ENCODE data around the gene MSH5.

MSH5 gene

DNA sequence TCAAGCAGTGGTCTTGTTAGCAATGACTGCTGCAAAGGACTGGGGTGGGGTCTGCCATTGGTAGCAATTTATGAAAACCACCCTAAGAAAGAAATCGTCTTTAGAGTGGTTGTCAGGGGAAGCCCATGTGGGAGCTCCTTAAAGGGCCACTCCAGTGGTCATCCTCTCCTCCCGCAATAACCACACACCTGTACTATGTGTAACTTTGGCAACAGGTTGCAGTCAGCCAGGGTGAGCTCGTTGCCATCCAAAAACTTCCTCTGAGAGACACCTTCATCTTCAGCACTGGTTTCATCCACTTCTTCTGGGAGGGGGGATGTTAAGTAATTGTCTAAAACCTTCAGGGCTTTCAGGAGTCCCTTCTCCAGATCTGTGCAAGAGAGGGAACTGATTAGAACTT is 7.8 kb upstream of the MSH5 start:
- Mint-ChIP-seq H3K27ac (no peak overlapping the region), H3K4me1 (ENCODE audit: low read depth) (peaks cover 40% of the 10 kb centered on the region), H3K36me3 (ENCODE audit: low read depth) (peaks cover 50% of the 10 kb centered on the region), H3K9me3 (no peaks in the 10 kb centered on the region), H3K27me3 (ENCODE audit: low read depth) (no peaks in the 10 kb centered on the region), H3K4me3 (no peak overlapping the region)

- peak overlapping the region; percentile 93 for H3K27ac Mint-ChIP-seq
- no peaks in the 10 kb centered on the region for H3K9me3 Mint-ChIP-seq
Measured at GRCh38 chr6:31733734-31734133, 6.1 kb upstream of the MSH5 start.

DNA sequence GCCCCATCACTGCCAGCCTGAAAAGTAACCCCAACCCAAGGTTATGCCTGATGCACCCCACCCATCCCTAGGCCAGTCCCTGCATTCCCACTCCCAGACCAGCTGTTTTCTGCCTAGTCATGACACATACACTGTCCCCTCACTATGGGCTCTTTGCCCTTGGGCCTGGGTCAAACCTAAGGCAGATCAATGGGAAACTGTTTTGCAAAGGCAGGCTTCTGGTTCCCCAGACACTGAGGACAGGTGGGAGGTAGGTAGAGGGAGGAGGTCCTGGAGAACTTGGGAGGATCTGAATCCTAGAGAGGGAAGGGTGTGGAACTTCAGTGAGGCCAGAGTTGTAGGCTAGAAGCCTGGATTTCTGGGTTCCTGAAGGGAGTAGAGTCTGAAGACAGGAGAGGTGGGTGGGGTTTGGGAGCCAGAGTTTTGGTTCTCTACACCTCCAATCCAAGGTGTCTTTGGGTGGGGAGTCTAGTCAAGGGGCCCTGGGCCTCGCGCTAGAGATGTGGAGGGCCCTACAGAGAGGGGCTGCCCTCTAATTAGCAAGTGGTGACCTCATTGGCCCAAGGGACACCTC is 5.5 kb upstream of the MSH5 start:
- Mint-ChIP-seq H3K27me3 (ENCODE audit: low read depth) (no peaks in the 10 kb centered on the region), H3K4me1 (ENCODE audit: low read depth) (peaks cover 51% of the 10 kb centered on the region), H3K36me3 (ENCODE audit: low read depth) (peaks cover 47% of the 10 kb centered on the region), H3K9me3 (no peaks in the 10 kb centered on the region), H3K27ac (peak overlapping the region; percentile 93), H3K4me3 (peak overlapping the region; percentile 100)

More at GRCh38 chr6:31733734-31734133, 6.1 kb upstream of the MSH5 start:
- peaks cover 49% of the 10 kb centered on the region for H3K36me3 Mint-ChIP-seq (ENCODE audit: low read depth)
- H3K4me1 Mint-ChIP-seq (ENCODE audit: low read depth), result peaks cover 49% of the 10 kb centered on the region
- H3K4me3 Mint-ChIP-seq, result peak overlapping the region; percentile 100
- no peaks in the 10 kb centered on the region for H3K27me3 Mint-ChIP-seq (ENCODE audit: low read depth)

DNA sequence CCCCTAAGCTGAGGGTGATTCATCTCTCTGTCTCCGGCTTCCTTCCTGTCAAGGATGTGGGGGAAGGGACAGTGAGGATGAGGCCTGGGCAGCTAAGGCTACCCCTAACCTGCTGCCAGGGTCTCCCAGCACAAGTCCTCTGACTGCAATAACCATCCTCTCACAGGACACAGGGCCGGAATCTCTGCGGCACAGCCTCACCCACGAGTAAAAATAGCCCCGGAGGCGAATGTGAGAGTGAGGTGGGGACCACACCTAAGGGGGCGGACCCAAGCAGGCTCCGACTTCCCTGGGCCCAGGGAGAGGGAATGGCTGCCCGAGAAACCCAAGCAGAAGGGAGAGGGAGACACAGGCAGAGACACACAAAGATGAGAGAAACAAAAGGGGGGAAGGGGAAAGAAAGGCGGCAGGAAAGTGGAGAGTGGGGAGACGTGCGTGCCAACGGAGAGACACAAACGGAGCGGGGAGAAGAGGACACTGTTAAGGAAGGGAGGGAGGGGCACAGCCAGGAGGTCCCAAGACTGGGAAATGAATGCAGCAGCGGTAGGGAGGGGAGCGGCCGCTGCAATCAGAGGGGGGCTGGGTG is 4.9 kb upstream of the MSH5 start:
- Mint-ChIP-seq H3K27me3 (ENCODE audit: low read depth) (no peaks in the 10 kb centered on the region), H3K4me1 (ENCODE audit: low read depth) (peaks cover 55% of the 10 kb centered on the region), H3K36me3 (ENCODE audit: low read depth) (peaks cover 47% of the 10 kb centered on the region), H3K4me3 (peak overlapping the region; percentile 100), H3K9me3 (no peaks in the 10 kb centered on the region), H3K27ac (peak overlapping the region; percentile 93)

GRCh38 chr6:31736021-31736767 is 3.6 kb upstream of the MSH5 start, which contains the start of gene CLIC1:
CLIC1 (minus strand) TSS chr6:31736530; CDS start chr6:31736300, 230 bp downstream.
- Mint-ChIP-seq H3K9me3 (no peaks in the 10 kb centered on the region), H3K36me3 (ENCODE audit: low read depth) (peaks cover 38% of the 10 kb centered on the region), H3K4me1 (ENCODE audit: low read depth) (peaks cover 60% of the 10 kb centered on the region)

GRCh38 chr6:31736768-31737314 is 3.0 kb upstream of the MSH5 start:
- H3K27ac Mint-ChIP-seq, result peak overlapping the region; percentile 93
- H3K36me3 Mint-ChIP-seq (ENCODE audit: low read depth), result peaks cover 38% of the 10 kb centered on the region
- peaks cover 66% of the 10 kb centered on the region for H3K4me1 Mint-ChIP-seq (ENCODE audit: low read depth)
- H3K9me3 Mint-ChIP-seq, result no peaks in the 10 kb centered on the region
- peak overlapping the region; percentile 100 for H3K4me3 Mint-ChIP-seq
- no peaks in the 10 kb centered on the region for H3K27me3 Mint-ChIP-seq (ENCODE audit: low read depth)

More at GRCh38 chr6:31736021-31736767, 3.6 kb upstream of the MSH5 start, which contains the start of gene CLIC1:
- Mint-ChIP-seq H3K27me3 (ENCODE audit: low read depth) (no peaks in the 10 kb centered on the region), H3K27ac (peak within 1 kb of the TSS; percentile 93), H3K4me3 (peak within 1 kb of the TSS; percentile 100)

GRCh38 chr6:31737315-31737990 is 2.4 kb upstream of the MSH5 start:
- H3K27me3 Mint-ChIP-seq (ENCODE audit: low read depth), result no peaks in the 10 kb centered on the region
- peak overlapping the region; percentile 100 for H3K4me3 Mint-ChIP-seq
- peaks cover 64% of the 10 kb centered on the region for H3K4me1 Mint-ChIP-seq (ENCODE audit: low read depth)
- no peaks in the 10 kb centered on the region for H3K9me3 Mint-ChIP-seq
- H3K36me3 Mint-ChIP-seq (ENCODE audit: low read depth), result peaks cover 35% of the 10 kb centered on the region
- H3K27ac Mint-ChIP-seq, result peak overlapping the region; percentile 93

DNA sequence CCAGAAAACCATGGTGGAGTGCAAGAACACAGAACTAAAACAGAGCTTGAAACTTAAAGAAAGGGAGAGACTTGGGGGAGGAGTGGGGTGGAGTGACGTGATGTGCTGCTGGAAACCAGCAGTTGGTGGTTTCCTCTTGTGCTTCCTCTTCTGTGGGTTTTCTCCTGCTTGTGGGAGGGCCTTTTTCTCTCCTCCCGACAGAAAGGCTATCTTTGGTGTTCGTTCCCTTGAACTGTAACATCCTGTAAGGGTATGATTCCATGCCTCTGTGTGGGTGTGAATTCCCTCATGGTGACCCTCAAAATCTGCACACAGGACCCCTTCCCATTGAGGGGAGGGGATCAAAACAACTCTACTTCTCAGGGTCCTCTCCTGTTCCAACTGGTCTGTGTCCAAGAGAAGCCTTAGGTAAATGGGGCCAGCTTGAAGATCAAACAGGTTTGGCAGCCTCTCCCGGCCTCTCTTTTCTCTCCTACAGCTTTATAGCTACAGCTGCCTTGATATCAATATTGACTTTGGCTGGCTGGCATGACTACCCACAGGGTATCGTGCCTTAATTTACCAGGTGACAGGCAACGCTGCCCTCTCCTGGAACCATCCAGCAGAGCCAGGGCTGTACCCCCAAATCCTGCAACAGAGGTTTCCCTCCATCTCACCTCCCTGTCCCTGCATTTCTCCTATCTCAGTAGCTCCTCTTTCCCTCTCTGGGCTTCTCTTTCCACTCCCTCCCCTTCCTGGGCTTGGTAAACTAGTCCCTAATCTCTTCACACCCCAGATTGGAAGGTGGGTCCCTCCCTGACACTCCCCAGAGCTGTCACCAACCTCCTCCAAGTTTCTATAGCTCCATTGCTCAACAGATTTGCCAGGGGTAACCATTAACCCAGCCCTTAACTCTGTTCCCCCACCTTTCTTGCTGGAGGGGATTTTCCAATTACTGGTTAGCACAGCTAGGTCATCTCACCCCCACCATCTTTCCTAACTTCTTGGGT is 1.5 kb upstream of the MSH5 start:
- H3K4me3 Mint-ChIP-seq, result peak overlapping the region; percentile 100
- no peaks in the 10 kb centered on the region for H3K9me3 Mint-ChIP-seq
- peaks cover 64% of the 10 kb centered on the region for H3K4me1 Mint-ChIP-seq (ENCODE audit: low read depth)
- H3K27me3 Mint-ChIP-seq (ENCODE audit: low read depth), result no peaks in the 10 kb centered on the region
- H3K27ac Mint-ChIP-seq, result peak overlapping the region; percentile 93
- peaks cover 39% of the 10 kb centered on the region for H3K36me3 Mint-ChIP-seq (ENCODE audit: low read depth)

GRCh38 chr6:31740397-31741223 is 805 bp downstream of the MSH5 start:
- Mint-ChIP-seq H3K9me3 (no peaks in the 10 kb centered on the region), H3K27ac (peak overlapping the region; percentile 93), H3K4me1 (ENCODE audit: low read depth) (peaks cover 59% of the 10 kb centered on the region)

GRCh38 chr6:31741815-31742214 is 2.0 kb downstream of the MSH5 start:
- Mint-ChIP-seq H3K36me3 (ENCODE audit: low read depth) (peaks cover 24% of the 10 kb centered on the region), H3K9me3 (no peaks in the 10 kb centered on the region), H3K27ac (peak overlapping the region; percentile 58), H3K4me3 (peak overlapping the region; percentile 73), H3K27me3 (ENCODE audit: low read depth) (no peaks in the 10 kb centered on the region), H3K4me1 (ENCODE audit: low read depth) (peaks cover 54% of the 10 kb centered on the region)

More at GRCh38 chr6:31740397-31741223, 805 bp downstream of the MSH5 start:
- H3K27me3 Mint-ChIP-seq (ENCODE audit: low read depth), result no peaks in the 10 kb centered on the region
- peaks cover 29% of the 10 kb centered on the region for H3K36me3 Mint-ChIP-seq (ENCODE audit: low read depth)
- peak overlapping the region; percentile 96 for H3K4me3 Mint-ChIP-seq

- Mint-ChIP-seq H3K4me3 (no peak overlapping the region), H3K36me3 (ENCODE audit: low read depth) (peaks cover 27% of the 10 kb centered on the region), H3K27me3 (ENCODE audit: low read depth) (no peaks in the 10 kb centered on the region), H3K9me3 (no peaks in the 10 kb centered on the region), H3K27ac (no peak overlapping the region), H3K4me1 (ENCODE audit: low read depth) (peaks cover 43% of the 10 kb centered on the region)
Measured at GRCh38 chr6:31742894-31743293, 3.1 kb downstream of the MSH5 start.

DNA sequence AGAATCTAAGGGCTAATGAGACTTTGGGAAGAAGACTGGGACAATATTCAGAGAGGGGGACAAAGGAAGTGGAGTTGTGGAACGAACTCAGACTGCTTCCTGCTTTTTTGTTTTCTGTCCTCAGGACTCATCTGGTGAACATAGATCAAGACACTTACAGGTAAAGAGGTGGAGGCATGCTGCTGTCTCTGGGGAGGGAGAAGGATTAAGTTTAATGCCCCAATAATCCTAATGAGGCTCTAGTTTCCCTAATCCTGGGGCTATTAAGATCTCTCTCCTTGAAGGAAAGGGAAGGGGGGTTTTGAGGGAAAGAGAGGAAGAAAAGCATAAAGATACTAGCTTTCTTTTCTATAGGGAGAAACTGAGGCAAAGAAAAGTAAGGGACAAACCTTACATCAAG is 4.6 kb downstream of the MSH5 start:
- Mint-ChIP-seq H3K4me1 (ENCODE audit: low read depth) (peaks cover 28% of the 10 kb centered on the region), H3K9me3 (no peaks in the 10 kb centered on the region), H3K27ac (no peak overlapping the region), H3K4me3 (no peak overlapping the region), H3K27me3 (ENCODE audit: low read depth) (no peaks in the 10 kb centered on the region), H3K36me3 (ENCODE audit: low read depth) (peaks cover 29% of the 10 kb centered on the region)

Data from T-helper 1 cell treated with Interleukin-12 subunit alpha and Interleukin-12 subunit beta and Interleukin-4 antibody, amounts not matched to agents 30 μg/mL and 1 μg/mL, for 36 hours (primary cell).